GM10847 (cell line): ENCODE results near the gene CLDND2.

Source experiments
- POLR2A ChIP-seq: IDR thresholded peaks from 2 replicates; pipeline ENCODE4 v1.6.1; 2011; ENCODE audit not compliant: insufficient read length; ENCODE audit errors: extremely low read depth

The CLDND2 gene

DNA sequence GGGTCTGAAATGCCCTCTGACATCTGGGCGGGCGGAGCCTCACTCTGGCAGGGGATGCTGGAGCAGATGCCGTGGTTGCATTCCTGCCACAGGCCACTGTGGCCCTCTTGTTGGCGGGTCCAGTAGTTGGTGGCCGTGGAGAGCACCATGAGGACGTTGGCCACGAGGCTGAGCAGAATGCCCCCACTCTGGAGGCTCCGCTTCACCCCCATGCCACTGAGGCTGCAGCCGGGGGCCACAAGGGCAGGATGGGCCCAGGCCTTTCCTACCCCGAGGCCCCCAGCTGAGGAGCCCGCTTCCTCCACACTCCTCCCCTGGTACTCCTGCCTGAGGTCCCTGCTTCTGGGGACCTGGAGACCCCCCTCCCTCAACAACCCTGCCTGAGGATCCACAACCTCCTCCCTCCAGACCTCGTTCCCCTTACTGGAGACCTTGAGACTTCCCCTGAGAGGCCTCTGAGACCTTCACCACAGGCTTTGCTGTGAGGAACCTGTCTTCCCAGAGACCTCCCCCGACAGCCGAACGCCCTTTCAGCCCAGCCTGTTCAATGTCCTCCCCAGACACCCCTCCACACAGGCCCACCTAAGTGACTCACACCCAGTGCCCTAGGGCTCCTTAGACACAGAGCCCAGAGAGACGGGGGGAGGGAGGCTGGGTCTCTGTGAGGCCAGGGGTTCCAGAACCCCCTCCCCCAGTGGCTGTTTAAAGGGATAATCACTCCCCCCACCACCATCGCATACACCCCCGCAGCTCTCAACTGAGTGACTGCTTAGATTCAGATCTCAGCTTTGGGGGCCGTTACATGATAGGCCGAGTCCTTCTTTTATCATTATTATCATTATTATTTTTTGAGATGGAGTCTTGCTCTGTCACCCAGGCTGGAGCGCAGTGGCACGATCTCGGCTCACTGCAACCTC lies at the start of gene CLDND2:
TSS of gene CLDND2 (minus strand) at position 638 of the 917 bp plus-strand sequence. CDS start at position 212, 426 bp downstream.
- TF ChIP-seq POLR2A: no peak

DNA sequence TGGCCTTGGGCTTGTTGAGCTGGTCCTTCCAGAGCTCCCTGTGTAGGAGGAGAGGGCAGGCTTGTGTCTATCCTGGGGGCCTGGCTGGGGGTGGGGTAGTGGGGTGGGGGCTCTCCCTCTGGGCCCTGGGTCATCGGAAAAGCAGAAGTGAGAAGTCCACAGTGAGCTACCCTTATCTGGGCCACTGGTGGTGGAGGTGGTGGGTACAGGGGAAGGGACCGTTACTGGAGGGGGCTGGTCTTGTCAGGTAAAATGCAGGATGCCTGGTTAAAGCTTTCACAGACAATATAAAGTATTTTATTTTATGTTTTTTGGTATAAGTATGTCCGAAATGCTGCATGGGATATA lies 49.0 kb upstream of the CLDND2 start:
- TF ChIP-seq POLR2A: no peak

- peak; percentile 42 for TF ChIP-seq POLR2A
Observed at GRCh38 chr19:51417107-51417809, 48.5 kb upstream of the CLDND2 start, which contains the start of gene SIGLEC10. SIGLEC10 (minus strand) TSS chr19:51417642; CDS start chr19:51417581, 61 bp downstream.

GRCh38 chr19:51415187-51415586 lies 46.4 kb upstream of the CLDND2 start:
- no peak for TF ChIP-seq POLR2A

DNA sequence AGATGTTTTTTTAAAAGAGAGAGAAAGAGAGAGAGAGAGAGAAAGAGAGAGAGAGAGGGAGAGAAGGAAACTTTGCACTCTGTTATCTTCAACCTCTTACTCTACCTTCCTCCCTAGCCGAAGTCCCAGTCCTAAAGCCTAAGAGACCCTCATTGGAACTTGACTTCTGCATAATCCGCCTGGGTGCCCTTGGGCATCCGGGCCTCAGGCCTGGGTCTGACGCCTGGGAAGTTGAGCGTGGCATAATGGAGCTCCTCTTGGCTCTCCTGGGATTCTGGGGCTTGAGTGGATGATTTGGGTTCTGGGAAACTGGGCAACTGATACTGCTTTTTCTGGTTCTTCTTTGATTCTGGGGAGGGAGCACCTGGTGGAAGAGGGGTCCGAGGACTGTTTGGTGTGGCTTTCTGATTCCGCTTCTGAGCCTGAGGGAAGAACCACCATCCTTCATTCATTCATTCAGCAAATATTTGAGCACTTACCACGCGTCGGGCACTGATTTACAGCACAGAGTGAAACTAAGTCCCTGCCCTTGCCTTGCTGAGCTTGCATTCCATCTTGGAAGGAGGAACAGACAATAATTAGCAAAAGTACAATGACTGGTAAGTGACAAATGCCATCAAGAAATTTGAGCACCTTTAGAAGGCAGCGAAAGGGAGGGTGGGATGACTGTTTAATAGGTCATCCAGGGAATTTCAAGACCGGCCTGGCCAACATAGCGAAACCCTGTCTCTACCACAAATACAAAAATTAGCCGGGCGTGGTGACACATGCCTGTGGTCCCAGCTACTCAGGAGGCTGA lies 42.3 kb upstream of the CLDND2 start:
- TF ChIP-seq POLR2A: no peak

DNA sequence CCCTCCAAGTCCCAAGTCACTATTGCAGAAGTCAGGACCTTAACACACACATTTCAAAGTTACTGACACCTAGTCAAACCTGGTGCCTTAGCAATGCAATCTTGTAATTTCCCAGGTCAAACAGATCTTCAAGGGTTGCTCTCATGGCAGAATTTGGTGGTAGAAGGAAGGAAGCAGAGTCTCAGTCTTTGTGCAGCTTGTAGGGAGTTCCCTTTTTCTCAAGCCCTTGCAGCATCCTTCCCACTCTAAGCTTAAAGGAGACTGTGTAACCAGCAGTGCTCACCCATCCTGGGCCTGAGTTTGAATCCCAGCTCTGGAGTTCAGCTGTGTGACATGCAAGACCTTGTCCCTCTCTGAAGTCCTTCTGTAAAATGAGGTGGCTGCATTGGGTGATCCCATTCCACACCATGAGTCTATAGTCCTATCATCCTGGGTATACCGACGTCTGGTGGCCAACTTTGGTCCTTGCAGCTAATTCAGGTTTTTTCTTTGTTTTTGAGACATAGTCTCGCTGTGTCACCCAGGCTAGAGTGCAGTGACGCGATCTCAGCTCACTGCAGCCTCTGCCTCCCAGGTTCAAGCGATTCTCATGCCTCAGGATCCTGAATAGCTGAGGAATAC lies 38.8 kb upstream of the CLDND2 start:
- no peak for TF ChIP-seq POLR2A

DNA sequence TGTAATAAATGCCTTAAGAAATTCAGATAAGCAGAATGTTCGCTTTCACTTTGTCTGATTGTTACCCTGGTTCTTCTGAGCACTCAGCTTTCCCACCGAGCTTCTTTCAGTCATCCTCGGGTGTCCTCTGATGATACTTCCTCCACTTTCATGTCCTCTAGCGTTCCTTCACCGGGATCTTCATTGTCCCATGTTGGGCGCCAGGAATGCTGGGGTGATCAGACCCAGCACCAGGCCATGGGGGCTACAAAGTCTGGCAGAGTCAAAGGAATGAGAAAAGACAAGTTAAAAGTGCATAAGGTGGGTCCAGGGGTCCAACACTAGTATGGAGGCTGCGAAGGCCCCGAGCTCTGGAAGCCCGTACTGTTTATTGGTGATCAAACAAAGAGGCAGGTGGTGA lies 33.3 kb upstream of the CLDND2 start:
- no peak for TF ChIP-seq POLR2A

DNA sequence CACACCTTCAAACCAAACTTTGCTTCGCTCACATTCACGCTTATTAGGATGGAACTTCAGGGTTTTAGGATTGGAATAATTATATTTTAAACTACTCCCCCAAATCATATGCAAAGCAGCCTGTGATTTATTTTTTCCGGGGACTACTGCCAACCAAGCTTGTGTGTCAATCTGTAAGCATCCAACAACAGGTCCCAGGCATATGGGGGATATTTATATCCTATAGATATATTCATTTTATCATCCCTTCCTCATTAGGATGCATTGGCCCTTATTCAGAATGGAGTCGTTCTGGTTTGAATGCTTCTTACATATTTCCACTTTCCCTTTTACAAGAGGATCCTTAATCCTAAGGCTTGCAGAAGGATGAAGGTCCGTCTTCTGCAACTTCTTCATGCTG lies 30.4 kb upstream of the CLDND2 start:
- TF ChIP-seq POLR2A: no peak

- TF ChIP-seq POLR2A: no peak
Observed at GRCh38 chr19:51398096-51398704, 29.4 kb upstream of the CLDND2 start.

GRCh38 chr19:51396175-51396574 lies 27.4 kb upstream of the CLDND2 start:
- no peak for TF ChIP-seq POLR2A

- peak; percentile 75 for TF ChIP-seq POLR2A
Observed at GRCh38 chr19:51394050-51394836, 25.4 kb upstream of the CLDND2 start.

- TF ChIP-seq POLR2A: no peak
Observed at GRCh38 chr19:51392701-51393100, 23.9 kb upstream of the CLDND2 start.

- TF ChIP-seq POLR2A: no peak
Observed at GRCh38 chr19:51391073-51391611, 22.3 kb upstream of the CLDND2 start.
